Fibroblast of mammary gland (primary cell): Measurements from ENCODE around the gene SCGB1D4.

Experiments
- DNase-seq: peaks from one replicate; pipeline ENCODE4 v3.0.0-alpha.2; 2010; ENCODE audit warnings: low read depth
- H3K4me3 ChIP-seq: 2 replicates; pipeline ENCODE4 v1.5.1; 2011; ENCODE audit warnings: low read depth, mild to moderate bottlenecking, low read length, moderate library complexity; ENCODE audit not compliant: control insufficient read depth
- CTCF ChIP-seq: conservative IDR thresholded peaks from 2 replicates; pipeline ENCODE4 v1.5.1; 2011; ENCODE audit warnings: low read depth, low read length, inconsistent platforms; ENCODE audit not compliant: control insufficient read depth, insufficient read depth

SCGB1D4 gene

DNA sequence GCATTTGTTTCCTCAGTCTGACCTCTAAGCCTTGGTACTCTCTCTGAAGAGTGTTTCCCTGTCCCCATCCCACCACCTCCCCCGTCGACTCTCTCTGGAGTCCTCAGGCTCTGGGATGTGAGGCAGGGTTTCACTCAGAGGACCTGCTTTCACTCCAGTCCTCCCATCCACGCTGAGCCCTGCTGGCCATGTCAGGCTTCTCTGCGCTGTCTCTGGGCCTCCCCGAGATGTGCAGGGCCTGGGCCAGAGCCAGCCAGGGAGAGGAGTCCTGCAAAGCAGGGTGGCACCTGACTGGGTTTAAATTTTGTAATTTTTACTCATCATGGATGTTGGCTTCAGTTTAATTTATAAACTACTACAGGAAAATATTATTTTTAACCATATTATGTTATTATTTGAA lies 25.6 kb downstream of the SCGB1D4 start:
- no peak overlapping the region for H3K4me3 ChIP-seq

DNA sequence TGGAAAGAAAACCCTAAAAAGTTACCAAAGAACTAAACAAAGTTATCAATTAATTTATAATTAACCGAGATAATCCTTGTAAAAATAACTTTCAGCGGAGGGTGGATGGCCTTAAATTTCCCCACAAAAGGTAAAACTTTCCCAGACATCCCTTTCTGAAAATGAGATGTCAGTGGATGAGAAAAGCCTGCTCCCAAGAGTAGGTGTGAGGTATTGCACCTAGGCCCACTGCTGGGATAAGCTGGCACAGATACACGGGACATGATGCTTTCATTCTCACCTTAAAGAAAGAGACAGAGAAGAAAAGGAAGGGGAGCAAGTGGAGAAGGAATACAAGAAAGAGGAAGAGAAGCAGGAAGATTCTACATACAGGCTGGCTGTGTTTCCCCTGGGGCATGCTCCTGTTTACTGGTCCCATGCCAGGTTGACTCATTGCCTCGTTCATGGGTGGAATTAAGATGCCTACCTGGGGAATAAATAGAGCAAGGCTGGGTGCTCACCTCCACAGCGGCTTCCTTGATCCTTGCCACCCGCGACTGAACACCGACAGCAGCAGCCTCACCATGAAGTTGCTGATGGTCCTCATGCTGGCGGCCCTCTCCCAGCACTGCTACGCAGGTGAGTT lies 29.1 kb downstream of the SCGB1D4 start, which contains the start of gene SCGB2A2:
Gene SCGB2A2 (plus strand): TSS at position 505 of the 625 bp plus-strand sequence. CDS start 59 bp downstream, at position 564.
- no peak for TF ChIP-seq CTCF
- DNase-seq: no peak

More for the DNA sequence above, 25.6 kb downstream of the SCGB1D4 start:
- TF ChIP-seq CTCF: no peak
- no peak for DNase-seq

GRCh38 chr11:62267576-62267975 lies 31.3 kb downstream of the SCGB1D4 start:
- TF ChIP-seq CTCF: no peak
- no peak for DNase-seq
- no peak overlapping the region for H3K4me3 ChIP-seq

More for the DNA sequence above, 29.1 kb downstream of the SCGB1D4 start, which contains the start of gene SCGB2A2:
- no peak within 1 kb of the TSS for H3K4me3 ChIP-seq

DNA sequence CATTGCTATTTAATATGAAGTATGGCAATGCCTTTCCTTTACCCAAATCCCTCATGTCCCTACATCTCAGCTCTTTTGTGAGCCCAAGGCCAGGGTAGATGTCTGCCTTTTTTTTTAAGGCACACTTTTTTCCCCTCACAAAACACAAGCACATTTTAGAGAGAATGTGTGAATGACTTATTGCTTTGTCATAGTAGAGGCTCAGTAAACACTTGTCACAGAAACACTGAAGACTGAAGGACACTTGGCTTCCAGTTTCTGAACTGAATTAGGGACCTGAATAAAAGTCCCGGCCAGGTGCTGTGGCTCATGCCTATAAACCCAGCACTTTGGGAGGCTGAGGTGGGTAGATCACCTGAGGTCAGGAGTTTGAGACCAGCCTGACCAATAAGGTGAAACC lies 31.8 kb downstream of the SCGB1D4 start:
- no peak for TF ChIP-seq CTCF
- DNase-seq: no peak
- no peak overlapping the region for H3K4me3 ChIP-seq

- DNase-seq: peak; percentile 61
- TF ChIP-seq CTCF: no peak
- H3K4me3 ChIP-seq: no peak overlapping the region
Measured at GRCh38 chr11:62266558-62266957, 32.3 kb downstream of the SCGB1D4 start.

DNA sequence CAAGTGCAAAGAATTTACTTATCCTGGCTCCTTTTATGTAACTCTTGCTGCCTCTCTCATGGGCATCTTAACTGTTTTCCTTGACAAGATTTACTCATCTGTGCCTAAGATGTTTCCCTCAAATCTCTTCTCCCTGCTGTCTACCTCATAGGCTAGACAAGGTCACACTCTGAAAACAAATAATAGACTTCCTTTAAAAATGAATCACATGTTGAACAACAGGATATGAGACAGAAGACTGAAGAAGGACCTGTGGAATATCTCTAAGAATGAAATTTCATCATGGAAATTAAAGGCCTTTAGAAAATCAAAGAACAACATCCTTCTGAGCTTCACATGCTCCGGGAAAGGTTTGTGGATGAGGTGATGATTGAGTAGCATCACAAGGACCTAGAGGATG lies 34.9 kb downstream of the SCGB1D4 start:
- peak; percentile 16 for DNase-seq
- TF ChIP-seq CTCF: no peak
- H3K4me3 ChIP-seq: no peak overlapping the region

DNA sequence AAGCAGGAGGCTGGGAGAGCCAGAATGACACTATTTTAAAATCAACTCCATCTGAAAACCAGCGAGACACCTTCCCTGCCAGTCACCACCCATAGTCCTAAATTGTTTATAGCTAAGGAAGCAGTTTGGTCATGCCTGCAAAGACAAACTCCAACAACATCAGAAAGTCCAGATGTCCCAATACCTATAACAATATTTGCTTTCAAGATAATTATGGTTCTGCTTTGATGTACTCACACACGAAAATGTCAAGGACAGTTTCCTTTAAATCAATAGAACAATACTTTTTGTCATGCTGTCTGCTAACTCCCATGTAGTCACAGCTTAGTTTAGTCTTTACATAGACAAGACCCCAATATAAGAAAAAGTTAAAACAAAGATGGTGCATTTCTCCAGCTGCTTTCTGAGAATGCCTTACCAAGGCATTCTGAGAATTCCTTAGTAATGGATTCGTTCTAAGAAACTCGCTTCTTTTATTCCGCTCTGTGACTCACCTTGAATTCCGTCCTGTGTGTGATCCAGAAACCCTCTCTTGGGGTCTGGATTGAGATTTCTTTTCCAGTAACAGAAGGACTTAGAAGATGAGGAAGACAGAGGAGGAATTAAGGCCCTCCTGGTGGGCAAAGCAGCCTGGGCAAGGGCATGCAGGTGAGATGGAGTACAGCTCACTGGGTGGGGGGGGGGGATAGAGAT lies 38.5 kb downstream of the SCGB1D4 start:
- H3K4me3 ChIP-seq: no peak overlapping the region
- no peak for DNase-seq
- TF ChIP-seq CTCF: no peak
